Pulmonary artery endothelial cell (primary cell): ENCODE data around the gene TSPEAR. TPM values are rescaled to one million over a fixed set of nuclear protein-coding genes. Genes with fewer than 3 reads are reported as not detected.
"Not testable (repeated sequence)": the region's sequence is repeated elsewhere in the genome, so short reads cannot be mapped to it uniquely, and the experiment has no call there.

Experiments used
- DNase-seq: peaks from one replicate; pipeline ENCODE4 v3.0.0-alpha.2; 2011; ENCODE audit warnings: low read depth, low spot score
- total RNA-seq: library from RNA; depleted of rRNA; stranded (reverse); fragments of >200 nt; gene quantifications from 2 replicates; pipeline ENCODE4 v1.2.3, GENCODE V29; 2014

Gene TSPEAR
- total RNA-seq, 1 donor from 2014 or later = not detected

DNA sequence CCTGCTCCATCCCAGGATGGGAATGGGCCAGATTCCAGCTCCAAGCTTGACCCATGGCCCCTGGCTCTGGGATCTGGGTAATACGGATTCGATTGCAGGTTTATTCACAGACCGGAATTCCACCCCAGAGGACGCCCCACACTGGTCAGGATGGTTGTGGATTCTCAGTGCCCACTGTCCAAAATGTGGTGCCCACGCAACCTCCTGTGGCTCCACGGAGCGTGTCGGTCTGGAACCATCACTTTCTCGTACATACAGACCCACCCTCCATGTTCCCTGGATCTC is 203.0 kb downstream of the TSPEAR start:
- no peak for DNase-seq

GRCh38 chr21:44507673-44508425 is 203.5 kb downstream of the TSPEAR start:
- no peak for DNase-seq

GRCh38 chr21:44506279-44507255 is 204.8 kb downstream of the TSPEAR start:
- no peak for DNase-seq

DNA sequence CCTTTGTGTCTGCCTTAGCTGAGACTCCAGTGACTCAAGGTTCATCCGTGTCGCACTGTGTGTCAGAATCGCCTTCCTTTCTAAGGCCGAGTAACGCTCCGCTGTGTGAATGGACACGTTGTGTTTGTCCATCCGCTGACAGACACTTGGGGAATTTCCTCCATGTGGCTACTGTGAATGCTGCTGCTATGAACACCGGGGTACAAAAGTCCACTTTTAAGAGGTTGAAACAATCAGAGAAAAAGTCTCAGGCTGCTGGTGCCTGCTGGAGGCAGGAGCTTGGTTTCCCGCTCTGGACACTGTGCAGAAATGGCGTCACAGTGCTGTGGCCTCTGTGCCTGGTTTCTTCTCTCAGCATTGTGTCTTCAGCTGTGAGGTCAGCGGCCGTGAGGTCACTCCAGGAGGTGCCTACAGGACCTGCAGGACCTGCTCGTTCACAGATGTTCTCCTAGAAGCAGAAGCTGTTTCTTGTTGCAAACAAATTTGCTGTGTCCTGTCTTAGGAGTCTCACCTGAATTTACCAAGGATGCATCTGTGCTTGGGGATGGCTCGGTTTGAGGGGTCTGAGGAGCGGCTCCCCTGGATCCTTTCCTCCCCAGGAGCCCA is 205.6 kb downstream of the TSPEAR start:
- no peak for DNase-seq

DNA sequence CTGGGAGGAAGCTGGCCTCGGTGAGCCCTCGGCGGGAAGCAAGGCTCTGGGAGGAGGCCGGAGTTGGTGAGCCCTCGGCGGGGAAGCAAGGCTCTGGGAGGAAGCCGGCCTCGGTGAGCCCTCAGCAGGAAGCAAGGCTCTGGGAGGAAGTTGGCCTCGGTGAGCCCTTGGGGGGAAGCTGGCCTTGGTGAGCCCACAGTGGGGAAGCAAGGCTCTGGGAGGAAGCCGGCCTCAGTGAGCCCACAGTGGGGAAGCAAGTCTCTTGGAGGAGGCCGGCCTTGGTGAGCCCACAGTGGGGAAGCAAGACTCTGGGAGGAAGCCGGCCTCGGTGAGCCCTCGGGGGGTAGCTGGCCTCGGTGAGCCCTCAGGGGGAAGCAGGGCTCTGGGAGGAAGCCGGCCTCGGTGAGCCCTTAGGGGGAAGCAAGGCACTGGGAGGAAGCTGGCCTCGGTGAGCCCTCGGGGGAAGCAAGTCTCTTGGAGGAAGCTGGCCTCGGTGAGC is 207.4 kb downstream of the TSPEAR start:
- DNase-seq = no peak

DNA sequence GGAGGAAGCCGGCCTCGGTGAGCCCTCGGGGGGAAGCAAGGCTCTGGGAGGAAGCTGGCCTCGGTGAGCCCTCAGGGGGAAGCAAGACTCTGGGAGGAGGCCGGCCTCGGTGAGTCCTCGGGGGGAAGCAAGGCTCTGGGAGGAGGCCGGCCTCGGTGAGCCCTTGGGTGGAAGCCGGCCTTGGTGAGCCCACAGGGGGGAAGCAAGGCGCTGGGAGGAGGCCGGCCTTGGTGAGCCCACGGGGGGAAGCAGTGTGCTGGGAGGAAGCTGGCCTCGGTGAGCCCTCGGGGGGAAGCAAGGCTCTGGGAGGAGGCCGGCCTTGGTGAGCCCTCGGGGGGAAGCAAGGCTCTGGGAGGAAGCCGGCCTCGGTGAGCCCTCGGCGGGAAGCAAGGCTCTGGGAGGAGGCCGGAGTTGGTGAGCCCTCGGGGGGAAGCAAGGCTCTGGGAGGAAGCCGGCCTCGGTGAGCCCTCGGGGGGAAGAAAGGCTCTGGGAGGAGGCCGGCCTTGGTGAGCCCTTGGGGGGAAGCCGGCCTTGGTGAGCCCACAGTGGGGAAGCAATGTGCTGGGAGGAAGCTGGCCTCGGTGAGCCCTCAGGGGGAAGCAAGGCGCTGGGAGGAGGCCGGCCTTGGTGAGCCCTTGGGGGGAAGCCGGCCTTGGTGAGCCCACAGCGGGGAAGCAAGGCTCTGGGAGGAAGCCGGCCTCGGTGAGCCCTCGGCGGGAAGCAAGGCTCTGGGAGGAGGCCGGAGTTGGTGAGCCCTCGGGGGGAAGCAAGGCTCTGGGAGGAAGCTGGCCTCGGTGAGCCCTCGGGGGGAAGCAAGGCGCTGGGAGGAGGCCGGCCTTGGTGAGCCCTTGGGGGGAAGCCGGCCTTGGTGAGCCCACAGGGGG is 208.1 kb downstream of the TSPEAR start:
- DNase-seq = not testable (repeated sequence)

- no peak for DNase-seq
Observed at GRCh38 chr21:44502171-44502958, 209.0 kb downstream of the TSPEAR start.

GRCh38 chr21:44500111-44500510 is 211.3 kb downstream of the TSPEAR start:
- DNase-seq = no peak

DNA sequence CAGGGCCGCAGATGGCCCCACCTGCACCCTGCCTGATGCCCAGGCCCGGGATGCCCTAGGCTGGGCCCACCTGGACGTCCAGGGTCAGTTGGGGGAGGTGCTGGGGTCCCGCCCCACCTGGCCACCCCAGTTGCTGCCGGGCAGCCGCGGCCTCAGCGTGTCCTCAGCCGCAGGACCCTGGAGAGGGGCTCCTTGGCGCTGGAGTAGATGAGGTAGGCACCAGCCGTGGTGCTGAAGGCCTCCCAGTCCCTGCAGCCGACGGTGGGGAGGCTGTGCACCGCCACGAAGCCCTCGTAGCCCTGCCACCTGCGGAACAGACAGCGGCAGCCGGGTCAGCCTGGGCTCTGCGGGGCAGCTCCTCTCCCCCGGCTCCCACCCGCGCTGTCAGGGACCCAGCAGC is 211.7 kb downstream of the TSPEAR start:
- no peak for DNase-seq

- DNase-seq = no peak
Observed at GRCh38 chr21:44499211-44499560, 212.2 kb downstream of the TSPEAR start.

DNA sequence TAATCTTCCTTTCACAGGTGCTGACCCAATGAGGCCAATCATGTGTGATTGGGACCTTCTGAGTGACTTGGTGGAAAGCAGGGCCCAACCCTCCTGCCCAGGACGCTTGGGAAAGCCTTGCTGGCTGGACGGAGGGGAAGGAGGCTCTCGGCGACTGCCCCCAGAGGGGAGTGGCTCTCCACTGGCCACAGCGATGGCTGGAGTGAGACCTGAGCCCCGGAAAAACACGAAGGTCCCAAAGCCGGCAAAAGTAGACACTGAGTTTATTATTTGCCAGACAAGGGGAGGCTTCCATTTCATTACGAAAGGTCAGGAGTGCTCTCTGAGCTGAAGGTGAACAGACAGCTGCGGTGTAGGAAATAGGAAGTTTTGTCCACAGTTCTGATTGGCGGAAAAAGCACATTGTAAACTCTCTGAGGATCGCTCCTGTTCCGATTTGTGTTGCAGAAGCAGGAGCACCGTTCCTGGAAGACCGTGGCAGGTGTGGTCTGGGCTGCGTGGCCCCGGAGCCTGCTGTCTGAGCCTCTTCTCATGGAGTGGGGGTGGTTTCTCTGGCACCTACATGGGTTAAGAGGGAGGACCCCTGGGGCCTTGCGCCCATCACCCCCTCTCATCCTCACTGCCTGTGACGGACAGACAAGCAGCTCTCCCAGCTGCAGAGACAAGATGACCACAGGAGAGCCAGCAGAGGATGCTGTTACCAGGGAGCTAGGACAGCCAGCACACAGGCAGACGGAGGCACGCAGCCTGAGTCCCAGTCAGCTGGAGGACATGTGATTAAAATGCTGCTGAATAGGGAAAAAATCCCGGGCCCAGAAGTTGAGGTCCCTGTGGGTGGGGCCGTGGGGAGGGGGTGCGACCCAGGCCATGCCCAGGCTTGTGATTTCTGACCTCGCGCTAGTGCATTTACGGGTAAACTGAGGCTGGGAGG is 212.8 kb downstream of the TSPEAR start:
- DNase-seq = no peak

- DNase-seq = no peak
Observed at GRCh38 chr21:44497703-44498126, 213.7 kb downstream of the TSPEAR start.

DNA sequence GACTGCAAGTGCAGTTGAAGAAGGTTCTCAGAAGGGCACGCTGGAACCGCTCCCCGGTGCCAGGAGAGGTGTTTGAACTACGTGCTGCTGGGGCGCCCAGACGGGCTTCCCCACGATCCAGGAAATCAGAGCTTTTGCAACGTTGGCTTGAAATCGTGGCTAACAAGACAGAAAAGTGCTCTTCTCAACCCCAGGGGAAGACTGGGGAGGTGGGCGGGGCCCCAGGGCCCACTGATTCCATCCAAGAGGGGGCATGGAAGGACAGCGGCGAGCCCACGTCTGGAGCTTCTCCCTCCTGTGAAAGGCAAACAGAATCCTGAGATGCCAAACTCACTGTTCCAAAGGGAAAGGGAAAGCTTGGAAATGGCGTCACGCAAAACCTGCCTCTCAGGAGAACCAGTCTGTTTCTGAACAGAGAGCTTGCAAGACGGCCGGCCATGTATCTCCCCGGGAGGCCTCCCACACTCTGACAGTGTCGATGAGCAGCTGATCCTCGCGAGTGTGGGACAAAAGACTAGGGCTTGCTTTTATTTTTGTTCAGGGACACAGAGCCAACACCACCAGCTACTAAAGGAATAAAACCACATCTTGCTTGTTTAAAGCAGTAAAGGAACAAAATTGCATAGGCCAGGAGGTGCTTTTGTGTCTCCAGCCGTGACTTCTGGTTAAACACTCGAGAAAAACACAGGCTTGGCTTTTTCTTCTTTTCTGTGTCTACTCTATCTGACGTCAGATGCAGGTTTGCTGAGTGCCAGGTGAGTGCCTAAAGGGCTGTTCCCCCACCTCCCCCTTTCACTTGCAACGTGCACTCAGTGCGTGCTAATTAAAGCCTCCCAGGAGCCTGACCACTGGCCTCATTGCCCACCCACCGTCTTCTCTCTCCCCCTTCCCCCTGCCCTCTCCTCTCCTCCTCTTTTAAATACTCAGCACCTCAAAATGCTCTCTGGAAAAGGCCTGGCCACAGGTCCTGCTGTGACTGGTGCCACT is 214.5 kb downstream of the TSPEAR start:
- DNase-seq = no peak

DNA sequence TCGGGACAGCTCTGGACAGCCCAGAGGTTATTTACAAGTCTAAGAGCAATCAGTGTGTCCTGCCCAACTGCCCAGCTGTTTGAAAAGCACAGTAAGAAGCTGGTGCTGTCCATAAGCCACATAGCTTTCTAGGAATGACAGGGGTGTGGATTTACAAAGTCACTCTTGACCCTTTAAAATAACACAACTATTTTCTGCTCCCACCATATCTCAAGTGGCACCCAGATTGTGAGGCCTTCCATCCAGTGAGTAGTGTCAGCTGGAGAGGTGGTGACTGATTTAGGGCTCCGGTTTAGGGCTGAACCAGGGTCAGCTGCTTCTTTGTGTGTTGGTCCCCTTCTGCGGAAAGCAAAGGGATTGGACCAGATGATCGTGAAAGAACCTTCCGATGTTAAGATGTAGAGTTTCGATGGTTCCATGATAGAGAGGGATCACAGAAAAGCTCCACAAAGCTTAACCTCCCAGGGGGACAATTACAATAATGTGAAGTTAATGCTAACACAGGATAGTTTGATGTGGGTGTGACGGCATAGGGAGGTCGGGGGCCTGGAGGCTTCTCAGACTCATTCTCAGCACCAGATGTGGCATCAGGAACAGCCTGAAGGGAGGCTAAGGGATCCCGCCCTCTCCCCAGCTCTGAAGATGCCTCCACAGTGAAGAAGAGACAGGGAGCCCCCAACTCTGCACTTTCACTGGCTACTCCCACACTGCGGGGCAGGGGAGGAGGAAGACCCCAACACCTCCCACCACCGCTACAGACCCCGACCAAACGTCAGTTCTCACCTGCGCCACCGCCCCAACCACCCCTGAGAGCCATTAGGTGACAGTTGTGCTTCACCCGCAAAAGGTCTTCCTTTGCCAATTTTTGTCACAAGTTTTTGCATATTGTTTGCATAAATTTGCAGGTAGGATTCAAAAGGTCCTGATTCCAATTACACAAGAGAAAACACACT is 215.5 kb downstream of the TSPEAR start:
- DNase-seq = no peak

DNA sequence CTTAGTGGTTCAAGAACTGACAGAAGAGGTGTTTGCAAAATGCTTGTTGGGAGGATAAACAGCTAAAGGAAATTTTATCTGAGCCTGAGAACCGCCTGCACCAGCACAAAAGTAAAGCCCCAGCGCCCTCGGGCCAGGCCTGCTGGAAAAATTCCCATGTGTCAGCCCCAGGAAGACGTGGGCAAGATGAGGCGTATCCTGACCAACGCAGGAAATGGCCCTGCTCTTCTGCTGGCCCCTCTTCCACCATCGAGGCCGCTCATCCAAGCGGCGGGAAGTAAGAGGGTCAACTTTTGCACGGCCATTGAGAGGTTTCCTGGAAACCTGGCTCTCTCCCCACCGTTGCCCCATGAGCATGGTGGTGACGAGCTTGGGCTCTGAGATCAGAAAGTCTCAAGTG is 216.4 kb downstream of the TSPEAR start:
- DNase-seq = no peak

- no peak for DNase-seq
Observed at GRCh38 chr21:44494418-44494817, 217.0 kb downstream of the TSPEAR start.
